Neutrophil (primary cell): ENCODE measurements around the gene CASTOR2.

Experiments used
- H3K27ac ChIP-seq: fragments of 200-600 bp; sonication (generic); 2 replicates; pipeline ENCODE4 v1.5.1; 2016; ENCODE audit warnings: mild to moderate bottlenecking, moderate library complexity
- H3K27me3 ChIP-seq: fragments of 200-600 bp; sonication (generic); 2 replicates; pipeline ENCODE4 v1.6.0; 2016; ENCODE audit warnings: mild to moderate bottlenecking
- H3K36me3 ChIP-seq: fragments of 200-600 bp; sonication (generic); 2 replicates; pipeline ENCODE4 v1.5.1; 2017
- H3K4me1 ChIP-seq, 2 experiments: fragments of 200-600 bp in 1 of 2; sonication (generic) in 1 of 2; 1 replicate in 1 of 2; 2 replicates in 1 of 2; pipeline versions ENCODE4 v1.5.1 to v1.6.1; 2013 to 2016; ENCODE audit warnings: low read depth in 1 of 2, low read length in 1 of 2, mild to moderate bottlenecking in 1 of 2, moderate library complexity in 1 of 2; ENCODE audit not compliant: control insufficient read depth in 1 of 2, insufficient read depth in 1 of 2
- H3K4me3 ChIP-seq, 2 experiments: fragments of 200-600 bp in 1 of 2; sonication (generic) in 1 of 2; 1 replicate in 1 of 2; 2 replicates in 1 of 2; pipeline ENCODE4 v1.5.1; 2013 to 2016; ENCODE audit warnings: low read depth in 1 of 2, low read length in 1 of 2, mild to moderate bottlenecking in 1 of 2, moderate library complexity in 1 of 2
- H3K9me3 ChIP-seq: fragments of 200-600 bp; sonication (generic); 2 replicates; pipeline ENCODE4 v1.5.1; 2016
- TF ChIP-seq, protein P1 (sequence below): fragments of 200-600 bp; sonication (generic); IDR thresholded peaks from 2 replicates; pipeline ENCODE4 v1.5.1; 2016; ENCODE audit warnings: antibody characterized with exemption

The CASTOR2 gene

GRCh38 chr7:75055830-75056772, 91.6 kb downstream of the CASTOR2 start:
- Histone ChIP-seq H3K36me3 (peaks cover 86% of the 10 kb centered on the region), H3K27ac (no peak overlapping the region), H3K27me3 (no peaks in the 10 kb centered on the region), H3K4me3 (no peak overlapping the region), H3K4me1 (no peaks in the 10 kb centered on the region), H3K9me3 (no peaks in the 10 kb centered on the region)
- TF ChIP-seq, protein P1, sequence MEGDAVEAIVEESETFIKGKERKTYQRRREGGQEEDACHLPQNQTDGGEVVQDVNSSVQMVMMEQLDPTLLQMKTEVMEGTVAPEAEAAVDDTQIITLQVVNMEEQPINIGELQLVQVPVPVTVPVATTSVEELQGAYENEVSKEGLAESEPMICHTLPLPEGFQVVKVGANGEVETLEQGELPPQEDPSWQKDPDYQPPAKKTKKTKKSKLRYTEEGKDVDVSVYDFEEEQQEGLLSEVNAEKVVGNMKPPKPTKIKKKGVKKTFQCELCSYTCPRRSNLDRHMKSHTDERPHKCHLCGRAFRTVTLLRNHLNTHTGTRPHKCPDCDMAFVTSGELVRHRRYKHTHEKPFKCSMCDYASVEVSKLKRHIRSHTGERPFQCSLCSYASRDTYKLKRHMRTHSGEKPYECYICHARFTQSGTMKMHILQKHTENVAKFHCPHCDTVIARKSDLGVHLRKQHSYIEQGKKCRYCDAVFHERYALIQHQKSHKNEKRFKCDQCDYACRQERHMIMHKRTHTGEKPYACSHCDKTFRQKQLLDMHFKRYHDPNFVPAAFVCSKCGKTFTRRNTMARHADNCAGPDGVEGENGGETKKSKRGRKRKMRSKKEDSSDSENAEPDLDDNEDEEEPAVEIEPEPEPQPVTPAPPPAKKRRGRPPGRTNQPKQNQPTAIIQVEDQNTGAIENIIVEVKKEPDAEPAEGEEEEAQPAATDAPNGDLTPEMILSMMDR: no peak

GRCh38 chr7:75058406-75058805, 93.9 kb downstream of the CASTOR2 start:
- Histone ChIP-seq H3K9me3 (no peaks in the 10 kb centered on the region), H3K4me3 (no peak overlapping the region), H3K4me1 (no peaks in the 10 kb centered on the region), H3K27ac (no peak overlapping the region), H3K36me3 (peaks cover 95% of the 10 kb centered on the region), H3K27me3 (no peaks in the 10 kb centered on the region)
- TF ChIP-seq, protein P1: no peak

- TF ChIP-seq, protein P1: no peak
- no peaks in the 10 kb centered on the region for H3K9me3 ChIP-seq
- H3K36me3 ChIP-seq: peaks cover 73% of the 10 kb centered on the region
Observed at GRCh38 chr7:75064291-75064690, 99.8 kb downstream of the CASTOR2 start.

DNA sequence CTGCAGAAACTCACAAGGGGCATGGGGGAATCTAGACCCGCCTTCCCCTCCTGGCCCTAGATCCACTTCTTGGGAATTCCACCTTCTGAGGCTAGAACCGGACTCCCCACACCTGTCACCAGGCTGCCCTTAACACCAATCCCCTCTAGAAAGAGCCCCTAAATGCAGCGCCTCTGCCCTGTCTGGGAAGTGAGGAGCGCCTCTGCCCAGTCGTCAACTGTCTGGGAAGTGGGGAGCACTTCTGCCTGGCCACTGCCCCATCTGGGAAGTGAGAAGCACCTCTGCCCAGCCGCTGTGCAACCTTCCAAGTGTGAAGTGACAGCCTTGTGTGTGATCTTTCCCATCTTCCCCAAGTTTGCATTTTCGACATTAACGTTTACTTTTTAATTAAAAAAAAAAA, 100.3 kb downstream of the CASTOR2 start:
- TF ChIP-seq, protein P1: no peak
- Histone ChIP-seq H3K4me1 (no peaks in the 10 kb centered on the region), H3K27me3 (no peaks in the 10 kb centered on the region), H3K4me3 (no peak overlapping the region), H3K9me3 (no peaks in the 10 kb centered on the region), H3K27ac (no peak overlapping the region), H3K36me3 (peaks cover 73% of the 10 kb centered on the region)

More at GRCh38 chr7:75064291-75064690, 99.8 kb downstream of the CASTOR2 start:
- Histone ChIP-seq H3K27me3 (no peaks in the 10 kb centered on the region), H3K4me3 (no peak overlapping the region), H3K27ac (no peak overlapping the region), H3K4me1 (no peaks in the 10 kb centered on the region)

DNA sequence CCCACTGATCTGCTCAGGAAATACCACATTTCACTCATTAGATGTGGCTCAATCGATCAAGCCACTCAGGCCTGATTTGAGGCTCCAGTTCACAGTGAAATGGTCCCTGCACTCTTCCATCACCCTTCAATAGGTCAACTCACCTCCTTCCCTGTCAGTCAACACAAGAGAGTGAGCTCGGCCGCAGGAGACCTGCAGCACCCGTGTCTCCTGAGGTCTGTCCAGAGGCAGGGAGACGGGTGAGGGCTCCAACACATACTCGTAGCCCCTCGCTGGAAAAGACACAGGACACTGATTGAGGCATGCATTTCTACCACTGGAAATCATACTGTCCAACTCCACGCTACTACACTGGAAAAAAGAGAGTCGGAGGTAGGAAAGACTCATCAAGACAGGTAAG, 102.0 kb downstream of the CASTOR2 start:
- Histone ChIP-seq H3K27ac (no peak overlapping the region), H3K36me3 (peaks cover 62% of the 10 kb centered on the region), H3K4me1 (no peaks in the 10 kb centered on the region), H3K4me3 (no peak overlapping the region), H3K9me3 (no peaks in the 10 kb centered on the region), H3K27me3 (no peaks in the 10 kb centered on the region)
- TF ChIP-seq, protein P1: no peak
